Limb (tissue), 2 donors: ENCODE results near the gene DNAJB8.

Experiments
- DNase-seq, 2 donors: peaks; one replicate each; pipeline ENCODE4 v3.0.0-alpha.2; 2016; ENCODE audit errors: extremely low spot score in 2 of 2

Gene DNAJB8

DNA sequence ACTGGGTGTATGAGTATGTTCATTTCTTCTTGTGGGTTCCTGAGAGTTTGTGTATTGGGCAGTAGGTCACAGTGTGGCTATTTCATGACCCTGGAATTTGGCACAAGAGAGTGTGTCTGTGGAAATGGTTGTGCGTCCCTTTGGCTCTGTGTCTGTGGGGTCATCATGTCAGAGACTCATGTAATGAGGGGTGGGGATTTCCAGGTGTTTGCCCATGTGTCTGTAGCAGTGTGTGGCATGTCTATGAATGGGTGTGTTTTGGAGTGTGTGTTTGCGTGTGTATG lies 27.6 kb upstream of the DNAJB8 start:
- DNase-seq: no peak

DNA sequence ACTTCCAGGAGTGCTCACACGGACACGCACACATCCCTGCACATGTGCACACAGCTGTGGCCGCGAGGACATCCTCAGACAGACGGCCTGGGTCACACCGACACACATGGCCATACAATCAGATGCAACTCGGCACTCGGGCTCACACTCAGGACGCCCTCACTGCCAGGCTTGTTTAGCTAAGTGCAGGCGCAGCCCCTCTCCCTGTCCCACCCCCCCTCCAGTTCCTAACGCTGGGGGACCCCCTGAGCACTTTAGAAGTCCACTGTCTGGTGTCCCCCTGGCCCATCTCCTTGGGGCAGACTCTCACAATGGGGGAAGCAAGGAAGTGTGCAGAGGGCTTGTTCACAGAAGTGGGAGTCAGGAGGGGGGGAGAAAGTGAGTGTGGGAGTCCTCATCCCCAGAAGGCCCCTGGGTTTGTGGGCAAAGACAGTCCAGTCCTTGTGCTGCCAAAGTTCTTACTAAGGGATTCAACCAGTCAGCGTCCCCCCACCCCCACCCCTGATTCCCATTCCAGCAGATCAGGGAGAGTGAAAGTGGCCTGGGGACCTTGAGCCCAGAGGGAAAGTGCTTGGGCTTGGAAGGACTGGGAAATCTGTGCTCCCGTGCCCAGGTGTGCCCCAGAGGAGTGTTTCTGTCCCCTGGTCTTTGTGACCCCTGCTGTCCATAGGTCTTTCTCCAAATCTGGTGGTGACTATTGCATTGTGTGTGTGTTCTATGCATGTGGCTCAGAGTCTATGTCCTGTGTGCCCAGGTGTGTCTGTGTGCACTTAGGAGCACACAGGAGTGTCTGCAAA lies 27.1 kb upstream of the DNAJB8 start:
- DNase-seq: peak in 1 of 2 donors; percentile 28

DNA sequence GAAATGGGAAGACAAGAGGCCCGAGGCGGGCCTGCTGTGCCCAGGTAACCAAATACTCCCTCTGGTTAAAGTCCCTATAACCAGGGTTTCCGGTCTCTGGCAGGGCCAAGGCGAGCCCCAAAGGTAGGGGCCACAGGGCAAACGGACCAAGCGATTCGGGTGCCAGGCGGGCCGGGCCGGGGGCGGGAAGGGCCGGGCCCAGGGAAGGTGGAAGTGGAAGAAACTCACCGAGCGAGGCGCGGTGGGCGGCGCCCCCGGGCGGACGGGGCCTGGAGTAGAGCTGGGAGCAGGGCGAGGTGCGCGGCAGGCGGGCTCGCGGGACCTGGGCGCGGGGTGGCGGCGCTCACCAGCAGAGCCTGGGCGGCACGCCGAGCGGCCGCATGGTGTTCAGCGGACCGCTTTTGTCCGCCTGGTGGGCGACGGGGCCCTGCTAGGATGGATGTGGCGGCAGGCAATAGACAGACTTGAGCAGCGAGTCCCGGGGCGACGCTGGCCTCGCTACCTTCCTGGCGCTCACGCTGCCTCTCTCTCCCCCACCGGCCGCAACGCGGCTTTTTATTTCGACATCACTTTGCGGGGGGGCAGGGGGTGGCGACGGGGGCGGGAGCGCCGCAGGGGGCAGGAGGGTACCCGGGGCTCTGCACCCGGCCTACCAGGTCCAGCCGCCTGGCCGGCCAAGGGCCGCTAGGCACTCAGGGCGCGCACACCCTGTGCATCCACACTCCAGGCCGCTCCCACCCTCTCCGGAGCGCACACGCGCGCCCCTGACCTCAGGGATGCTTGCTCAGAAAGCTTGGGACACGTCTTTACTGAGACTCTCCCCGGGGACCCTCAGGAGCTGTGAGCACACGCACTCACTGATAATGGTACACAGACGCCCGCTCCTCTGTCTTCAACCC lies 26.2 kb upstream of the DNAJB8 start, which contains the start of gene GATA2:
GATA2 (minus strand) TSS at position 531 of the 899 bp plus-strand sequence. CDS start 6,170 bp downstream, outside the sequence.
- peak in 1 of 2 donors; percentile 61 for DNase-seq

DNA sequence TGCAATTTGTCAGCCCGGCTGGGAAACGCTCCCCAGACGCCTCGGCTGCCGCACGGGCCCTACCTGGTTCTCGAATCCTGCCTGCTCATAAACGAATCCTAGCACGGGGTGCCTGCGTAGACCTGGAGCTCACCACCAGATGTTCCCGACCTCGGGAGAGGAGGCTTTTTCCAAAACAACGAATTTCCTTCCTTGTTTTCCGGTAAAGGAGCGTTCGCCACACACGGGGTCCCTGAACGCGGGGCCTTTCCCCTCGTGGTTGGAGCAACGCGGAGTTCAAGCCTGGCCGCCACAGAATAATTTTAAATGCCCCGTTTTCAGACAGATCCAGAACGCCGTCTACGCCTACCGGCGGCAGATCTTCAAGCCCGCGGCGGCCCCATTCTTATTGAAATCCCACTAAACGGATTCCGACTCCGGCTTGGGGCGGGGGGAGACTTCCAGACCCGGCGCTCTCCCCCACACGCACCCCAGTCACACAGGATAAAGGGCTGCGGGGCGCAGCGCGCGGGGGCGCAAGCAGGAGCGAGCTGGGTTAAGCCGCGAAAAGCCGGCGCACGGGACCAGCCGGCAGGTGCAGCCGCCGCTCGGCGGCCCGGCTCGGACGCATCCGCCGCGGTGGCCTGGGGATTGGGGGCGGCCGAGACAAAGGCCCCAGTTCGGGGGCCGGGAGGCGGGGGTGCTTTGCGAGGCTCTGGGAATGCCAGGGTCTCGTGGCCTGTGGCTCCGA lies 25.4 kb upstream of the DNAJB8 start:
- no peak for DNase-seq

DNA sequence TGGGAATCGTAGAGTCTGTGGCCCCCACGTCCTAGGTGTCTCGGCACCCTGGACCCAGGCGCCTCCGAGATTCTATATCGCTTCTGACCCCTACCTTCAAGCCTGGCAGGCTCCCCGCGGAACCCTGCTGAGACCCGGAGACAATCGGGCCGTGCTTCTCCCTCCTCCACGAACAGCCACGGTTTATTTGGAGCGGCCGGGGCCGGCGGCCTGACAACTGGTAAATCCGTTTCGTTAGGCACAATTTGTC lies 24.9 kb upstream of the DNAJB8 start:
- DNase-seq: peak in 1 of 2 donors; percentile 78

DNA sequence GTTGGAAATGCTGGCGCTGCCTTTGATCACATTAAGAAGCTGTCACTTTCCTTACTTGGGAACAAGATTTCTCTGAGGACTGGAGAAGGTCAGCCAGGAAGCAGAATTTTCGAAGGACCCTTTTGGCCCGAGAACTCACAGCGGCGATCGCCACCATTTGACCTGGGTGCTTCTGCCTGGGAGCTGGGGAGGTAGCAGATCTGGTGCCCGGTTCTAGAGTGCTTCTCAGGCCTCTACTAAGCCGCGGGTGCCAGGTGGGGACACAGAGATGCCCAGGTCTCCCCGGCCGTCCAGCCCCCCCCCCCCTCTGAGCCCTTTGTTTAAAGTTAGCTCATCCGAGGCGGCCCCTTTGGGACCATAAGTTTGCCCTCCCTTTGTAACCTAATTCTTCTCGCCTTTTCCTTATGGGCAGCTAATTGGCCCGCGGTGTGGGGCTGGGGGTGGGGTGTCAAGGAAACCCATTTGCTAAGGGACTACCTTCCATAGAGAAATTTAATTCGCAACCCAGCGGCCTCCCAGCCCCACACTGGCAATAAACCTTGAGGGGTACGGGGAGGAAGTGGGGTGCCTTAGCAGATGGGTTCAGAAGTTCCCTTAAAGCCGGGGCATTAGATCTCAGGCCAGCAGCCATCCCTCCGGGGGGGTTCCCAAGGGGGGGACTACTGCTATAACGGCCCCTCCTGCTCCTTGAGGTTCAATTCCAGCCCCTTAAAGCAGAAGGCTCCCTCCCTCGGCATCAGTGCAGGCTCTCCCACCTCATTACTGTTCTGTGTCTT lies 24.4 kb upstream of the DNAJB8 start:
- peak in 1 of 2 donors; percentile 42 for DNase-seq

DNA sequence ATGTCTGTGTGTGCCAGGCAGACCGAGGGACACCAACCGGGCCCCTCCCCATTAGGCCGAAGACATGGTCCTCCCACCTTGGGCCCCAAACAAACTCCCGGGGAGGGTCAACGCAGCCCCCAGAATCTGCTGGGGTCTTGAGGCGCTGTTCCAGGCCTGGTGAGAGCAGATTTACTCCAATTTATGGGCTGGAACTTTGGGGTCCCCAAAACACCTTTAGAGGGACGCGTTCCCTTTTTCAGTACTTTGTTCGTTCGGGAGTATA lies 23.9 kb upstream of the DNAJB8 start:
- DNase-seq: no peak

DNA sequence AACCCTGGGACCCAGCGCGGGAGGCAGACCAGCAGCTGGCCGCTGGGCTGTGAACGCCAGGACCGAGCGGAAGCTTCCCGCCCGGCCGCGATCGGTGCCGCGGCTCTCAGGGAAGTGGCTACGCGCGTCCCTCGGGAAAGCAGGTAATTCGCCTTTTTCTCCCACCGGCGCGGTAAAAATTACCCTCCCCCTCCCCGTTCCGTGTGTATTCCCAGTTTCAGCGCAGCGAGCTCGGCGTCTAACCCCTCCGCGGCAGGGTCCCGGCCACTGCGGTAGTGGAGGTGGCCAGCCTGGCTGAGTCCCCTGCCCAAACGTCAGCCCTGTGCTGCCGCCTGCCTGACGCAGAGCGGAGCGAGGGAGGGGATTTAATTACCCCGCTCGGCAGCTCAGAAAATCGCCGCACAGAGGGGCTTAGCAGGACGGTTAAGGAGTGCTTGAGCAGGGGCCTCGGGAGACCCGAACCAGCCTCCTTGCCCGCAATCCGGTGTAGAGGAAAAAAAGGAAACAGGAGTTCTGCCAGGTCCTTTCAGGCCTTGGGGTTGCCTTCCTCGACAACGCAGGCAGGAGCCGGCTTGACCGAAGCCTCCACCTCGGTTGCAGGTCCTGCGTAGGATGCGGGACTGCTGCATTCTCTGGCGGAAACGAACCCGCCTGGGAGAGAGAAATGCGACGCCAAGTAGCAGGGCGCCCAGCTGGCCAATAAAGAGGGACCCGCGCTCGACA lies 23.4 kb upstream of the DNAJB8 start:
- DNase-seq: peak in 1 of 2 donors; percentile 66

DNA sequence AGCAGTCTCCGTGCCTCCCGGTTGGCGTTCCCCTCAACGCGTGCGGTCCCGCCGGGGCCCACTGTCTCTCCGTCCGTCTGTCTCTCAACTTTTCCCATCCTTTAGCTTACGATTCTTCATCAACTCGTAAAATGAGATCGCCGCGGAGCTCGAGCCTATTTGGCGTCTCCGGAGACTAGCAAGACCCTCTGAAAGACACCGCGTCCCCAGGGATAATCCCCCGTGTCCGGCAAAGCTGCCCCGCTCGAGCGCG lies 22.9 kb upstream of the DNAJB8 start:
- no peak for DNase-seq

DNA sequence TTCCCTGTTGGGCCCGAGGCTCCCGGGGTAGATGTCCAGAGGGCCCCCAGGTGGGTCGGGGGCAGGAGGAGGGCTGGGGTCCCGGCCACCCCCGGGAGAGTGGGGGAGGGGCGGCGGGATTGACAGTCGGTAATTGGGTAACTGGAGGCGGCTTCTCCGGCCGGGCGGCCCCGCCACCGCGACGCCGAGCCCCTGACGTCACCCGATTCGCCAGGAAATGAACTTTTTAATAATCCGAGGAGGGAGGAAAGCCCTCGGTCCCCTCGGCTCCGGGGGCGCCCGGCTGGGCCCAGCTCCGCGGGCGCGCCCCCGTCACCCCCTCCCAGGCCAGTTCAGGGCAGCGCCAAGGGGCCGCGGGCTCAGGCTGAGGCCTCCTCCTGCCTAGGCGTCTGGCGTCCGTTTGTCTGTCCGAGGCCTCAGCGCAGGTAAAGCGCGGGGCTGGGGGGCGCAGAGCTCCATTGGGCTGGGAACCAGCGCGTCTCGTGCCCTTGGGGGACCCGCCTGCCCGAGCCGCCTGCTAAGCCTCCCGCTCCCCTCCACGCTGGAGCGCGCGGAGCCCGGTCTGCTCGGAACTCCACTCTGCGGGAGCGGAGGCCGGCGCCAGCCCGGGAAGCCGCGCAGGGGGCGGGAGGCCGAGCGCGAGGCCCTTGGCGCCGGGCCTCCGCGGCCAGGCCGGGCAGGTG lies 22.4 kb upstream of the DNAJB8 start:
- DNase-seq: peak in 1 of 2 donors; percentile 75

DNA sequence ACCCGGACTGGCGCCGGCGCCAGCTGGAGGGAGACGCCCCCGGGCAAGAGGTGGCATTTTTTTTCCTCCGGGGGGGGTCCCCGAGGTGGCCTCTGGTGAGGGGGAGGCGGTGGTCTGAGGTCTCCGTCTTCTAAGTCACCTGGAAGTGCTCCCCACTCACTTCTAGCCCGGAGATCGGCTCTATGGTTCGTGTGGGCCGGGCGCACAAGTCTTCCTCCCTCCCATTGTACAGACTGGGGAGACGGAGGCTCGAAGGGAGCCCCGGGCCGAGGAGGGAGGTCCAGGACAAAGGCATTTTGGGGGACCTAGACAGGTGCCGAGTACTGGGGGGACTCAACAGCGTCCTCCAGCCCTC lies 21.9 kb upstream of the DNAJB8 start:
- DNase-seq: no peak

DNA sequence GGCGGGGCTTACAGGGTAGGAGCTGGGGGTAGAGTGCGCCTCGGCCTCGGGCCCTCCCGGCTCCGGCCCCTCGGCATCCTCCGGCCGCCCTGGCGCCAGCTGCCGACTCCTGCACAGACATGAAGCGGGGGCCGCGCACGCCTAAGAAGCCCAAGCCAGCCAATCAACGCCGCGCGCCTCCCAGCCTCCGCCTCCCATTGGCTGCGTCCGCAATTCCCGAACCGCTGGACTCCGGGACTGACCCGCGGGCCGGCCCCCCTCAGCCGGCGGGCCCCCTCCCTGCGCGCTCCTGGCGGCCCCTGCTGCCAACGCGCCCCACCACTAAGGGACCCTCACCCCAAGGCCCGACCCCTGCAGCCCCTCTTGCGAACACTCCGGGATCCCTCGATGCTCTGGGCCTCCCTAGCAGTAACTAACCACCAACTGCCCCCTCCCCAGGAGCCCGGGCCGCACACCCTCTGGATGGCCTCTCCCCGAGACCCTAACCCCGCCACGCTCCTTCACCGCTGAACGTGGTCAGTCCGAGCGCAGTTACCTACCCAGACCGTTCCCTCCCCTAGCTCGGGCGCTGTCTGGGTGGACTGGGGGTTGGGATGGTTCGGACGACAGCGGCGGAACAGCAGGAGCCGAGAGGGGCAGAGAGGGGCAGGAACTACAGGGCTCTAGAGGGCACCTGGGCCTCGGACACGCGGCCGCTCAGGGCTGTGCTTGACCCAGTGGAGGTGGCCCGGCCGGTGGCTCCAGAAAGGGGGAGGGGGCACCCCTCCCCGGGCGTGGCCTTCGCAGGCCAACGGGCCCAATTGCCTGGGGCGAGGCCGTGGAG lies 21.3 kb upstream of the DNAJB8 start:
- DNase-seq: peak; percentile 71 to 85

DNA sequence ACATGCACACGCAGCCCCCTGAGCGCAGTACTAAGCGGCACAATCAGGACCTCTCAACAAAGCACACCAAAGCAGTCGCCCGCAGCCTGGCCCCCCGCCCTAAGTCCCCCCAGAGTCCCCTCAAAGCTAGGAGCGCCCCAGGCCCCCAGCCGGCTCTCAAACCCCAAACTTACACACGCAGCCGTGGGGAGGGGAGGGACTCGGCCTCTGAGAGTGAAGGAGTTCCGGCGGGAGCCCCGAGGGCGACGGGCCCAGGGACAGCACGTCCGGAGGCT lies 20.8 kb upstream of the DNAJB8 start:
- no peak for DNase-seq

DNA sequence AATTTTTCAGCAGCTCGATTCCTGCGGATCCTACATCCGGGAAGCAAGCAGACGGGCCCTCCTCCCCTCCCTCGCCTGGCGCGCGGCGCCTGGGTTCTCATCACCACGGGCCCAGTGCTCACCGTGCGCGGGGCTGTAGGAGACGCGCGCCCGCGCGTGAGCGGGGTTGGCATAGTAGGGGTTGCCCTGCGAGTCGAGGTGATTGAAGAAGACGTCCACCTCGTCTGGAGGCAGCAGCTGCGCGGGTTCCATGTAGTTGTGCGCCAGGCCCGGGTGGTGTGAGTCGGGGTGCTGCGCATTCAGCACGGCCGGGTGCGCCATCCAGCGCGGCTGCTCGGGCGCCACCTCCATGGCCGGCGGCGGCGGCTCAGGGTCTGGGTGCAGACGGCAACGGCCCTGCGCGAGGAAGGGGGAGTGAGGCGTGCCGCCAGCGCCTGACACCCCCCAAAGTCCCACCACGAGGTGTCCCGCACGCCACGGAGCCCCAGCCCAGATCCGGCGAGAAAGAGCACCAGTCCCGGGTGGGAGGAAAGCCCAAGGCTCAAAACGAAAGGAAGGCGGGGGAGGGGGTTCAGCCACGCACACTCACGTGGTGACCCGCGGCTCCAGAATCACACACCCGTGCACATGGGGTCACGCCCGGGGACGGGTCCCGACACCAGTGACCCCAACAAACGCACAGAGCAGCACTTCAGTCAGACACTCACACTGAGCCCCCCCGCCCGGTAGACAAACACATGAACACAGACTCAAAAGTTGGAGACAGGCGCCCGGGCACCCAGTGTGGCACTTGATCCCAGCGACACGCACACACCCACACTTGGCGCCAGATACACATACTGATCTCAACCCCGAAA lies 20.2 kb upstream of the DNAJB8 start:
- peak in 1 of 2 donors; percentile 62 for DNase-seq

DNA sequence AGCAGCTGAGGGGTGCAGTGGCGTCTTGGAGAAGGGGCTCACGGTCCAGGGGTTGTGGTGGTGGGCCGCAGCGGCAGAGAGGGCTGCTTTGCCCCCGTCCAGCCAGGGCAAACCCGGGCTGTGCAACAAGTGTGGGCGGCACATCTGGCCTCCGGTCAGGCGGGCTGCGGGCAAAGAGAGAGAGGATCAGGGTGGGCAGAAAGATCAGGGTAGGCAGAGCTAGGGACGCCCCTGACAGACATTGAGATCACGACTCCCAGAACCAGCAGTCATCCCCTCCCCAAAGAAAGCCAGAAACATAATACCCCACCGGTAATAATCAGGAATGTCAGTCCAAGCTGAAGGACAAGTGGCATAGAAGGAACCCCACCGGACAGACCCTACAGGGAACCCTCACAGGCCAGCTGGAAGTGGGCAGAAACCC lies 19.5 kb upstream of the DNAJB8 start:
- DNase-seq: no peak

DNA sequence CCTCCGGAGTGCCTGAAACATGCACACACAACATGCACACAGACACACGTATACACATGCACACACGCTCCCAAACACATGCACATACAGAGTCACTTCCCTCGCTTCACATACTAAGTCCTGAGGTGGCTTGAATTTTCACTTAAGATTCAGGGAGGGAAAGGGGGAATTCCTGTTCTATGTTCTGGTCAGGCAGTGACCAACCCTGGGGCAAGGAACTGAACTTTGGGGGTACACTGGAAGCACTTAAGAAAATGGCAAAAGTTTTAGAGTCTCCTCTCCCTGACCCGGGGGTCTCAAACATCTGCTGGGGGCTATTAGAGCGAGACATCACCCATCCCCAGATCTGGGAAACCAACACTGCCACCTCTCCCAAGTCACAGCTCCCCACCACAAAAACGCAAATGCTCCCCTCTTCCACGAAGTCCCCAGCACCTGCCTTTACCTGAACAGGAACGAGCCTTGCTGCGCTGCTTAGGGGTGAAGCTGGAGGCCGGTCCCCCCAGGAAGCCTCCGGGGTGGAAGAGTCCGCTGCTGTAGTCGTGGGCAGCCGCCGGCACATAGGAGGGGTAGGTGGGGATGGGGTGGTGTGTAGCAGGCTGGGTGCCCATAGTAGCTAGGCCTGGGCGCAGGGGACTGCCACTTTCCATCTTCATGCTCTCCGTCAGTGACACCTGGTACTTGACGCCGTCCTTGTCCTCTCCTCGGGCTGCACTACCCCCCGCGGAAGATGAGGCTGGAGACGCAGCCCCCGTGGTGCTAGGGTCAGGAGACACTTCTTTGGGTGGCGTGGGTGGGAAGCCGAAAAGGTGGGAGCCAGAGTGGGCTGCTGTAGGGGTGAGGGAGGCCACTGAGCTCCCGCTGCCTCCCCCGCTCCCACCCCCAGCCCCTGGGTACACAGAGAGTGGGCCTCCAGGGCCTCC lies 18.9 kb upstream of the DNAJB8 start:
- no peak for DNase-seq

DNA sequence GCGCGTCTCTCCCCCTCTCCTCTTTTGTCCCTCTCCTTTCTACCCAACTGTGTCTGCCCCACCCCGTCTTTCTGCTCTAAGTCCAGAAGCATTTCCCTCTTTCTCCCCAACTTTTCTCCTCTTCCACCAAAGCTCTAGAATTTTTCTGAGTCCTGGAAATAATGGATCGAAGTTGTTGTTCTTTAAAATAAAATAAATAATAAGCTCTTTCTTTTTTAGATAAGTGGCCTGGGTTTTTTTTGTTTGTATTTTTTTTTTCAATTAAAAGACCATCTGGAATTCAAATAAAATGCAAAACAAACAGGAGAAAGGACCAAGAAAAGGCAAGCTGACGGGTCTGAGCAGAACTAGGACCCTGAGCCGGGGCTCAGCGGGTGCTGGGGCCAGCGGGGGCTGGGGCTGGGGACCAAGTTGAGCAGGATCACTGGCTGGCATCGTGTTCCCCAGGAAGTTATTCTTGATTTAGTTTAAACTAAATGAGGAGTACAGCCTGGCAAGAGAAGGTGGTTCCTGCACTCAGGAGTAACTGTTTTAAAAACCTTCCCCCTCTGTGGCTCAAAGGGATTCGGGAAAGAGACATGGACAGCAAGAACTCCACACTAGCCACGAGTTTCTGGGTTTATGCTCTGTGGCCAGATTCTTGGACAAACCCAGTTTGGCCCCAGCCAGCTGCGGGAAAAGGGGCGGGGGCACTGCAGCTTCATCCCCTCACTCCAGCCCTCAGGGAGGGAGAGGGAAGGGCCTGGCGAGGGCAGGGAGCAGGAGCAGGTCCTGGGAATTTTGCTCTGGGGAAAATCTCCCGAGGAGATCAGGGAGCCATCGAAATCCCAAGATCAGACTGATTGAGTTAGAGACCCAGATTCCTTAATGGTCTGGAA lies 18.0 kb upstream of the DNAJB8 start:
- DNase-seq: no peak
